Measurements from ENCODE around the gene CAPN10. TPM values are rescaled to one million over a fixed set of nuclear protein-coding genes. Genes with fewer than 3 reads are reported as not detected.
A peak's percentile ranks its signal among the peaks of the same experiment; 100 is the strongest.

Gene CAPN10
- total and polyA plus RNA-seq, 3 experiments from 2014 or later = 19.5 to 40.5 (median 36.1) TPM

DNA sequence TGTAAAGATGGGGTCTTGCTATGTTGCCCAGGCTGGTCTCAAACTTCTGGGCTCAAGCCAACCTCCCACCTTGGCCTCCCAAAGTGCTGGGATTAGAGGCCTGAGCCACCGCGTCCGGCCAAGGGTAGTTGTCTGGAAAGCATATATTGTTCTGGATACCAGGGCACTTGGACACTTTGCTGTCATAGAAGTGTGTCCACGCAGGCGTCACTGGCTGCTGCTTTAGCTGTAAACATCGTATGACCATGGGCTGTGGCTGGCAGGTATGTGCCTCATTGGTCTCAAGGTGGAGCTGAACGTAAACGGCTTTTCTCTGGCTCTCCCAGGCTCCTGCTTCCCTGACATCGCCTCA is 35.5 kb downstream of the CAPN10 start:
- Mint-ChIP-seq H3K4me1 (peaks cover 30 to 60% (median 46%) of the 10 kb centered on the region in 3 donors), H3K27ac (peak overlapping the region; percentile 85 to 99 (median 96)), H3K36me3 (peaks cover 3 to 12% (median 7%) of the 10 kb centered on the region in 3 donors), H3K4me3 (peak overlapping the region in 5 of 7 donors; percentile 55 to 81 (median 79)), H3K27me3 (no peaks in the 10 kb centered on the region), H3K9me3 (peaks cover 0 to 8% (median 0%) of the 10 kb centered on the region in 5 donors)
- Histone ChIP-seq H3K36me3 (ENCODE audit: insufficient read depth, low read length) (no peaks in the 10 kb centered on the region), H3K4me1 (ENCODE audit: insufficient read depth, low read length) (peaks cover 66% of the 10 kb centered on the region), H3K4me3 (ENCODE audit: low read length) (peak overlapping the region; percentile 17), H3K27me3 (ENCODE audit: insufficient read depth, low read length, poor library complexity, severe bottlenecking) (no peaks in the 10 kb centered on the region), H3K27ac (ENCODE audit: low read depth, low read length) (peak overlapping the region; percentile 10), H3K9me3 (ENCODE audit: low read length) (no peaks in the 10 kb centered on the region)
- ChIA-PET POLR2A (interaction anchor here (1.1 to 2.7 kb wide), 3 partner anchors 36 to 56 kb away, joined by 5 to 22 read pairs (median 13); partner anchors contain the start of genes CAPN10 and RNPEPL1), CTCF (interaction anchor here (0.9 to 2.7 kb wide), 7 partner anchors 10 to 56 kb away, joined by 3 to 24 read pairs (median 6); partner anchors contain the start of gene CAPN10)
- peak in 1 of 5 donors; percentile 33 for DNase-seq

GRCh38 chr2:240622531-240623235 is 36.1 kb downstream of the CAPN10 start:
- Histone ChIP-seq H3K27me3 (ENCODE audit: insufficient read depth, low read length, poor library complexity, severe bottlenecking) (no peaks in the 10 kb centered on the region), H3K9me3 (ENCODE audit: low read length) (no peaks in the 10 kb centered on the region), H3K36me3 (ENCODE audit: insufficient read depth, low read length) (no peaks in the 10 kb centered on the region), H3K4me1 (ENCODE audit: insufficient read depth, low read length) (peaks cover 72% of the 10 kb centered on the region), H3K27ac (ENCODE audit: low read depth, low read length) (peak overlapping the region; percentile 10), H3K4me3 (ENCODE audit: low read length) (no peak overlapping the region)
- ChIA-PET POLR2A (interaction anchor here (2.7 kb wide), 2 partner anchors 36 to 57 kb away, joined by 13 to 22 read pairs; partner anchors contain the start of gene CAPN10), CTCF (interaction anchor here (0.9 to 2.7 kb wide), 5 partner anchors 10 to 57 kb away, joined by 3 to 24 read pairs (median 4); no protein-coding TSS in a partner anchor)
- Mint-ChIP-seq H3K4me1 (peaks cover 30 to 66% (median 47%) of the 10 kb centered on the region in 3 donors), H3K27ac (peak overlapping the region; percentile 87 to 99 (median 98)), H3K4me3 (peak overlapping the region in 6 of 7 donors; percentile 54 to 81 (median 76)), H3K27me3 (no peaks in the 10 kb centered on the region), H3K9me3 (peaks cover 0 to 5% (median 0%) of the 10 kb centered on the region in 5 donors), H3K36me3 (peaks cover 3 to 9% (median 6%) of the 10 kb centered on the region in 3 donors)
- DNase-seq = peak in 3 of 5 donors; percentile 18 to 68 (median 44)

GRCh38 chr2:240623531-240624010 is 37.0 kb downstream of the CAPN10 start:
- peak in 1 of 5 donors; percentile 49 for DNase-seq
- Mint-ChIP-seq H3K27ac (peak overlapping the region; percentile 33 to 99 (median 95)), H3K4me1 (peaks cover 30 to 67% (median 46%) of the 10 kb centered on the region in 3 donors), H3K36me3 (peaks cover 2 to 3% (median 3%) of the 10 kb centered on the region in 3 donors), H3K4me3 (peak overlapping the region in 3 of 7 donors; percentile 41 to 68 (median 67)), H3K9me3 (no peaks in the 10 kb centered on the region), H3K27me3 (no peaks in the 10 kb centered on the region)
- ChIA-PET CTCF (interaction anchor here (1.0 to 2.7 kb wide), 2 partner anchors 36 to 58 kb away, joined by 3 to 24 read pairs; no protein-coding TSS in a partner anchor), POLR2A (no interaction called here)
- no peaks in the 10 kb centered on the region for H3K27me3 ChIP-seq (ENCODE audit: insufficient read depth, low read length, poor library complexity, severe bottlenecking)
- no peak overlapping the region for H3K4me3 ChIP-seq (ENCODE audit: low read length)
- no peaks in the 10 kb centered on the region for H3K9me3 ChIP-seq (ENCODE audit: low read length)
- H3K36me3 ChIP-seq (ENCODE audit: insufficient read depth, low read length) = no peaks in the 10 kb centered on the region
- H3K27ac ChIP-seq (ENCODE audit: low read depth, low read length) = no peak overlapping the region
- H3K4me1 ChIP-seq (ENCODE audit: insufficient read depth, low read length) = peaks cover 81% of the 10 kb centered on the region

DNA sequence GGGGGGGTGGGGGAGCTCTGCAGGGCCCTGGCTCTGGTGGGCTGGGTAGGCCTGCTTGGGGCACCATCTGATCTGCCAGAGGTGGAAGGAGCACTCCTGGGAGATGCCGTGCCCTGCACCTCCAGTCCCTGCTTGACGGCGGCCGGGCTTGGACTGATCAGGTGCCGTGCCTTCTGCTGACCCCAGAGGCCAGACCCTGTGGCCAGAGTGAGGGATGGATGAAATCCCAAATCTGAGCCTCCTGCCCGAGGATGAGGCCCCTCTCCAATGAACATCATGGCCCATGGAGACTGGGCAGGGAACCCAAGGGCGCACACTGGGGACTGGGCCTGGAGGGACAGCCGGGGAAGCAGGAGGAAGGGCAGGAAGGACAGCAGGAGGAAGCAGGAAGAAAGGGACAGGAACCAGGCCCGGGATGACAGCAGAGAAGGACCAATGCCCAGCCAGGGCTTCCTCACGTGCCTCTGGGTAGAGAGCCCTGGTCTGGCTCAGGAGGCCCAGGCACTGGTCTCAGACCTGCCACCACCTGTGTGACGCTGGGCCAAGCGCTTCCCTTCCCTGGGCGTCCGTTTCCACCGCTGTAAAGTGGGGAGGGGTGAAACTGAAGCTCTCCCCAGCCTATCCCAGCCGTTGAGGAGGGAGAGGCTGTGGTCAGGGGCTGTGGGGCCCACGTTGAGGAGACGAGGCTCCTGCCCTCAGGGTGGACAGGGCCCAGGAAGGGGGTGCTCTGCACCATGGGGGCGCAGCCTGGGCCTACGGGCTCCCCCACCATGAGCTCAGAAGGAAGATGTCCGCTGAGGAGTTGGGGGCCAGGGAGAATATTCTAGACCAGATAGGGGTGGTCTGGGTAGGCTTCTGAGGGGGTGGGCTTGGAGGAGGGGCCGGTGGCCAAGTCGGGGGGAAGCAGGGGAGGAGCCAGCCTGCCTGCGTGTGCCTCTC is 37.7 kb downstream of the CAPN10 start:
- Histone ChIP-seq H3K27me3 (ENCODE audit: insufficient read depth, low read length, poor library complexity, severe bottlenecking) (no peaks in the 10 kb centered on the region), H3K9me3 (ENCODE audit: low read length) (no peaks in the 10 kb centered on the region), H3K4me3 (ENCODE audit: low read length) (no peak overlapping the region), H3K4me1 (ENCODE audit: insufficient read depth, low read length) (peaks cover 83% of the 10 kb centered on the region), H3K27ac (ENCODE audit: low read depth, low read length) (no peak overlapping the region), H3K36me3 (ENCODE audit: insufficient read depth, low read length) (no peaks in the 10 kb centered on the region)
- Mint-ChIP-seq H3K36me3 (peaks cover 0 to 3% (median 0%) of the 10 kb centered on the region in 3 donors), H3K9me3 (no peaks in the 10 kb centered on the region), H3K27me3 (no peaks in the 10 kb centered on the region), H3K4me3 (peak overlapping the region; percentile 71 to 84 (median 75)), H3K4me1 (peaks cover 30 to 67% (median 46%) of the 10 kb centered on the region in 3 donors), H3K27ac (peak overlapping the region; percentile 91 to 99 (median 97))
- CTCF ChIA-PET = interaction anchor here (2.5 kb wide), 1 partner anchor 37 kb away, joined by 6 read pairs; no protein-coding TSS in a partner anchor
- peak in 2 of 5 donors; percentile 1 to 47 for DNase-seq
- POLR2A ChIA-PET = interaction anchor here (1.1 kb wide), 1 partner anchor 38 kb away, joined by 7 read pairs; the partner anchor contains the start of gene CAPN10

DNA sequence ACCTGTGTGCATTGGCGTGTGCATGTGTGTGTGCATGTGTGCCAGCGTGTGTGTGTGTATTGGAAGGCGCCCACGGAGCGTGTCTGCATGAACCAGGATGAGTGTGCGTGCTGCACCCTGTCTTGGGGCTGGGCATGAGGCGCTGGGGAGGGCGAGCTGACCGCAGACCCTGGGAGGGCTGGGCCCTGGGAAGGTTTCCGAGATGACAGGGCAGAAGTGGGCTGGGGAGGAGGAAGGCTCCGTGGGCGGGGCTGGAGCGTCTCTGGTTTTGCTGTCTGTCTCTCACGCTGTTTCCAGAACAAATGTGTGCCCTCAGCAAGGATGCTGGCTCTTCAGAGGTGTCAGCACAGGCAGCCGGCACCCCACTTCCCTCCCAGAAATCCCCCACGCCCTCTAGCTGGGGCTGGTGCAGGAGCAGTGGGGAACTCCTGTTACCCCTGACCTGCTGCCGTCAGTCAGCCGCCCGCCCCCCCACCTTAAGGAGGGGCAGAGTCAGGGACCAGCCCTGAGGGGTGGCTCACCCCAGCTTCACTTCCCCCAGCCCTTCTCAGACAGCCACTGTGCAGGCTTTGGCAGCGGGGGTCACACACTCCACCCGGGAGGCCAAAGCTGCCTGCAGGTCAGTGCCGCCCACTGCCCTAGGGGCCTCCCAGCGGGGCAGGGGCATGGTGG is 38.6 kb downstream of the CAPN10 start, which contains the start of gene GPR35:
Gene GPR35, plus strand, starts transcription at position 531 of the 672 bp plus-strand sequence. CDS start 4,473 bp downstream, outside the sequence.
- Histone ChIP-seq H3K36me3 (ENCODE audit: insufficient read depth, low read length) (no peaks in the 10 kb centered on the region), H3K27ac (ENCODE audit: low read depth, low read length) (peak within 1 kb of the TSS; percentile 51), H3K4me1 (ENCODE audit: insufficient read depth, low read length) (peaks cover 82% of the 10 kb centered on the region), H3K27me3 (ENCODE audit: insufficient read depth, low read length, poor library complexity, severe bottlenecking) (no peaks in the 10 kb centered on the region), H3K4me3 (ENCODE audit: low read length) (peak within 1 kb of the TSS; percentile 37), H3K9me3 (ENCODE audit: low read length) (no peaks in the 10 kb centered on the region)
- ChIA-PET POLR2A (interaction anchor here (1.1 kb wide), 1 partner anchor 38 kb away, joined by 7 read pairs; the partner anchor contains the start of gene CAPN10), CTCF (interaction anchor here (2.5 kb wide), 1 partner anchor 38 kb away, joined by 6 read pairs; no protein-coding TSS in a partner anchor)
- no peaks in the 10 kb centered on the region for H3K27me3 Mint-ChIP-seq
- H3K36me3 Mint-ChIP-seq = peaks cover 0 to 3% (median 0%) of the 10 kb centered on the region in 3 donors
- DNase-seq = peak; percentile 64 to 87 (median 84)
- peak within 1 kb of the TSS; percentile 71 to 84 (median 75) for H3K4me3 Mint-ChIP-seq
- H3K27ac Mint-ChIP-seq = peak within 1 kb of the TSS; percentile 91 to 99 (median 97)
- H3K4me1 Mint-ChIP-seq = peaks cover 30 to 63% (median 45%) of the 10 kb centered on the region in 3 donors
- H3K9me3 Mint-ChIP-seq = peaks cover 0 to 2% (median 0%) of the 10 kb centered on the region in 5 donors

DNA sequence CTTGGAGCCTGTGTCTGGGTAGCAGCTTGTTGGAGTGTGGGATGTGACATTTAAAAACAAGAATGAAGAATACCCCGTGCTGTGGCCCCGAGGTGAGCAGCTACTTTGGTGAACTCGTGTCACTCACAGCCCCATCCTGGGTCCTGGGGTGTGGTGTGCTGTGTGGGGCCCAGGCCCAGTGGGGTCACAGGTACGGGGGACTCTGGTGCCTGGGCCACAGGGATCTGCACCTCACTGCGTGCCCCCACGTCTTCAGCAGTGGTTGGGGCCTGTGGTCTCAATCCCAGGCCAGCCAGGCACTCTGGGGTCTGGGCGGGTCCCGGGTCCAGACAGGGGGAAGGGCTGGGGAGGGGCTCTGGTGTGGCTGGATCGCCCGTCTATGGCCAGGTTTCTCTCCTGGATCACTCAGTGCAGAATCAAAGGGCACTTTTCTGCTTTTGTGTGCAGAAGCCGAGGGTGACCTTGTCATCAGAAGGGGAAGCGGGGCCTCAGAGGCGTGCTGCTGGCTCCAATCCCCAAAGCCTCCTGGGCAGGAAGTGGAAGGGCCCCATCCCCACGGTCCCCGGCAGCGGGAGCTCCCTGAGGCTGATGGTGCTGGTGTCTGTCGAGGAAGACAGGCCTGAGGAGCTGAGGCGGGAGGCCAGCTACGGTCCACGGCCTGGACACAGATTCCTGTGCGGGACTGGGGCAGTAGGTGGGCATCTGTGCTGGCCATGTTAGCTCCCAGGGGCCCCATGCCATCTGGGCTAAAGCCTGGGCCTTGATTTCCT is 40.2 kb downstream of the CAPN10 start:
- Histone ChIP-seq H3K27me3 (ENCODE audit: insufficient read depth, low read length, poor library complexity, severe bottlenecking) (no peaks in the 10 kb centered on the region), H3K4me3 (ENCODE audit: low read length) (no peak overlapping the region), H3K36me3 (ENCODE audit: insufficient read depth, low read length) (no peaks in the 10 kb centered on the region), H3K27ac (ENCODE audit: low read depth, low read length) (peak overlapping the region; percentile 16), H3K9me3 (ENCODE audit: low read length) (no peaks in the 10 kb centered on the region), H3K4me1 (ENCODE audit: insufficient read depth, low read length) (peaks cover 70% of the 10 kb centered on the region)
- POLR2A ChIA-PET = interaction anchor here (0.6 to 1.5 kb wide), 3 partner anchors 24 to 508 kb away, joined by 3 to 7 read pairs (median 3); no protein-coding TSS in a partner anchor
- peaks cover 24 to 51% (median 35%) of the 10 kb centered on the region in 3 donors for H3K4me1 Mint-ChIP-seq
- peaks cover 0 to 4% (median 0%) of the 10 kb centered on the region in 3 donors for H3K36me3 Mint-ChIP-seq
- DNase-seq = peak in 1 of 5 donors; percentile 56
- peak overlapping the region in 3 of 7 donors; percentile 23 to 57 (median 32) for H3K4me3 Mint-ChIP-seq
- H3K27me3 Mint-ChIP-seq = no peaks in the 10 kb centered on the region
- peaks cover 0 to 2% (median 0%) of the 10 kb centered on the region in 5 donors for H3K9me3 Mint-ChIP-seq
- CTCF ChIA-PET = interaction anchor here (1.1 to 2.5 kb wide), 3 partner anchors 39 to 113 kb away, joined by 3 to 6 read pairs (median 6); no protein-coding TSS in a partner anchor
- H3K27ac Mint-ChIP-seq = peak overlapping the region in 7 of 8 donors; percentile 60 to 95 (median 82)

Data from CD8-positive, alpha-beta memory T cell (primary cell).